NCI-H128 (cell line): ENCODE measurements around the gene ETV3L.

Source experiments
- DNase-seq: peaks from one replicate; lab custom pipeline; 2025; ENCODE audit not compliant: unreplicated experiment; lab: John Stamatoyannopoulos, UW

The ETV3L gene

DNA sequence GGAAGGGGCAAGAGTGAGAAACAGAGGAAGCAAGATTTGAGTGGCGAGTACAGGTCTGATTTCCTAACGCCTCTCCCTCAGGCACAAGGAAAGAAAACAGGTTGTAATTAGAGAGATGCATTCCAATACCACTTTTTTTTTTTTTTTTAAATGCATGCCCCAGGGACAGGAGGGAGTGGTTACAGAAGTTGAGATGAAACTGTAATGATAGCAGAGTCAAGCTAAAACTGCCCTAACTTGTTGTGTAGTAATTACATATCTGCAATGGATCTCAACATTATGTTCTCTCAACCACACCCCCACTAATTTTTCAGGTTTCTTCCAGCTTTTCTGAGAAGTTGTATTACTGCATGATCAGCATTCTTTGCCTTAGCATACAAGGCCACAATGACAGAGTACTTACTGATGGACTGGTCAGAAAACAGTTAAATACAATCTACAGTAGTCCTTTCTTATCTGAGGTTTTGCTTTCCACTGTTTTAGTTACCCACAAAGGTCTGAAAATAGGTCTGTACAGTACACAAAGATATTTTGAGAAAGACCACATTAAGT, 33.1 kb upstream of the ETV3L start:
- no peak for DNase-seq

- no peak for DNase-seq
Observed at GRCh38 chr1:157132111-157132510, 32.5 kb upstream of the ETV3L start.

- DNase-seq: no peak
Observed at GRCh38 chr1:157131281-157131680, 31.7 kb upstream of the ETV3L start.

GRCh38 chr1:157124855-157125254, 25.2 kb upstream of the ETV3L start:
- no peak for DNase-seq

GRCh38 chr1:157119448-157119847, 19.8 kb upstream of the ETV3L start:
- no peak for DNase-seq

GRCh38 chr1:157119008-157119407, 19.4 kb upstream of the ETV3L start:
- no peak for DNase-seq

DNA sequence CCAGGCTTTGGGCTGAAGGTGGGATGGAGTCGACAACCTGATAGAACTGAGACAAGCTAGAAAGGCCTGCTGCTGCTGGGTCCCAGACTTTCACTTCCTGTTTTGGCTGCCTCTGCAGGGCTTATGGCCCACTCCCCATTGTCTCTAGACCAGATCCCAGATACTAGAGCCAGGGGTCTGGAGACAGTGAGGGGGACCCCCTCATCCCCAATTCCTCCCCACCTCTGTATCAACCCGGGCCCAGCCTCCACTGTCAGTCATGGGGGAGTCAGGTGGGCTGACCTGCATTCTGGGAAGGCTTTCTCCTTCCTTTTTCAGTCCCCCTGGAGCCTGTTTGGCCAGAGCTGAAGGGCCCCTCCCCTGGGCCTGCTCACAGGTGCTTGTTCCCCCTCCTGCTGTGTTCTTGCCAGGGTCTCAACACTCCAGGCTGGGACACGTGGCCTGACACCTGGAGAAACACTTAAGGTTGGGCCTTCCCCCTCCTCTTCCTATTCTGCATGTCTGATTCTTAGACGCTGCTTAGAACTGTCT, 18.0 kb upstream of the ETV3L start:
- DNase-seq: no peak

DNA sequence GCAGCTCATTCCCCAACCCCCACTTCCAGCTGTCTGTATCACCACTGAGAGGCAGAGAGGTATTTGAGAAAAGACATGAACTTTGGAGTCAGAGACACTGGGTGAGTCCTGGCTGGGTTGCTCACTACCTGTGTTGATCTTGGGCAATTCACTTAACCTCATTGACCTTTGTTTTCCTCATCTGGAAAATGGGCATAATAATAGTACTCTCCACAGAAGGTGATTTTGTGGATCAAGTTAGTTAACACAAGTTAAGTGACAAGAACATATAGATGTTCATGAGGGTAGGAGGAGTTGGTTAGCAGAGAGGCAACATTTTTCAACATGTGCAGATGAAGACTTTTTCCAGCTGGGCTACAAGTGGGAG, 17.1 kb upstream of the ETV3L start:
- no peak for DNase-seq

GRCh38 chr1:157115851-157116736, 16.5 kb upstream of the ETV3L start:
- DNase-seq: no peak

DNA sequence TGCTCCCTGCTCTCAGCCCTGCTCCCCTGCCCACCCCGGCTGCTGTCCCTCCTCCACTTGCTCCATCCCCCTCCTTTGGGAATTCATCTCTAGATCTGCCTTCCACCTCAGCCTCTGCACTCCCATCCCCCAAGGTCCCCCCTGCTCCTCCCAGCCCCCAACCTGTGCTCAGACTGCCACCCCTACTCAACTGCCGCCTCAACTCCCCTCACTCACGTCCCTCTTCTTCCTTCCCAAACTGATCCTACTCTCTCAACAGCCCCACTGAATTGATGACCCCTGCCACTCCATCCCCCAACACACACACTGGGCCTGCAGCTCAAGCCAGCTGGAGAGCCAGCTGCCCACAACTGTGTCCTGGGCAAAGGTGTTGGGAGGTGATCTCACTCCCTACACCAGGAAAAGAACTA, 15.8 kb upstream of the ETV3L start:
- DNase-seq: no peak

DNA sequence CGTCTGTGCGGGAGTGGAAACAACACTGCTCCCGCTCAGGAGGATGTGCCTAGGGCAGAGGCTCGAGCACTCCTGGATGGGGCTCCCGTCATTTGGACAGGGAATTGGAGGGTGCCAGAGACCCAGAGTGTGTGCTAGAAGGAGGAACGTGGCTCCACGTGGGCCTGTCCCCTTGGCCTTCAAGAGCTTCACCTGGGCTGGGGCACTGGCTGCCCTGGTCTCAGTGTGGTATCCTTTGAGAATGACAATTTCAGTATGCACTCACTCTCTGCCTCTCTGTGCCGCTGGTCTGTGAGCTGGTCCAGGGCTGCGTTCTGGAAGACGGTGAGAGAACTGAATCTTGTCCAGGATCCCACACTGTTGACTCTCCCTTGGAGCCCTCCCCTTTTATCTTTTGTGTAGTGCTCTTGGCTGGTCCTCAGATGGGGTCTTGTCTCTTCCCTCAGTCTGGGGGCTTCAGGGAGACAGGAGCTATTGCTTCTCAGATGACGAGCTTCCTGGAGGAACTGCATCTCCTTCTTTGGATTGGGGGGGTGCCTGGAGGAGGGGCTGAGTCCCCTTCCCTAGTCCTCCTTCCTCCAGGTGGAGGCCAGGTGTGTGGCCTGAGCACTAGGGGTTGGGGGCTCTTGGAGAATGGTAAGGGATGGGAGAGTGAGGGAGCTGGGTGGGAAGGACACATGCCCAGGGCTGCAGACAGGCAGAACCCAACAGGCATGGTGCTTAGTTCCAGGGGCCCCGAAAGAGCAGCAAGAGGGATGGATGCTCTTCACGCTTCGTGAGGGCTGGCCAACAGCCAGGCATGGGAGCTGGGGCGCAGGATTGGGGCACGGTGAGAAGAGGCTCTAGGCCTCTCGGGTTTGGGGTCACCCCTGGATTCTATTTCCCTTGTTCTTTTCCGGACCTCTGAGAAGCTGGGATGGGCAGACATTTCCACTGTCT, 14.8 kb upstream of the ETV3L start:
- DNase-seq: no peak

DNA sequence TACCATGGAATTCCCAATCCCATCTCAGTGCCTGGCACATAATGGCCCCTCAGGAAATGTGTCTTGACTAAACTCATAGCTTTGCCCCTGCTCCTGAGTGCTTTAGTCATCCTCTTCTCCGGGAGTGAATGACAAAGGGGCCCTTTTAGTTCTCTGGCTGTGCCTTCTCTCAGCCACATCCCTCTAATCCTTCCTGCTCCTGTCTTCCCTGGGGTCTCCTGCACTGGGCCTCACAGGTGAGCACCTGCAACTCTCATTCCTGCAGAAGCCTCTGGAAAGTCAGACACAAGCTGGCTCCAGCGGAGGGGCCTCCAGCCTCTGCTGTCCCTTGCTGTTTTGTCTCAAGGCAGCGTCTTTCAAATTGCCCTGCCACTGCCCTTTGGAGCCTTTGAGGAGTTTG, 14.0 kb upstream of the ETV3L start:
- no peak for DNase-seq

- no peak for DNase-seq
Observed at GRCh38 chr1:157113106-157113505, 13.5 kb upstream of the ETV3L start.

DNA sequence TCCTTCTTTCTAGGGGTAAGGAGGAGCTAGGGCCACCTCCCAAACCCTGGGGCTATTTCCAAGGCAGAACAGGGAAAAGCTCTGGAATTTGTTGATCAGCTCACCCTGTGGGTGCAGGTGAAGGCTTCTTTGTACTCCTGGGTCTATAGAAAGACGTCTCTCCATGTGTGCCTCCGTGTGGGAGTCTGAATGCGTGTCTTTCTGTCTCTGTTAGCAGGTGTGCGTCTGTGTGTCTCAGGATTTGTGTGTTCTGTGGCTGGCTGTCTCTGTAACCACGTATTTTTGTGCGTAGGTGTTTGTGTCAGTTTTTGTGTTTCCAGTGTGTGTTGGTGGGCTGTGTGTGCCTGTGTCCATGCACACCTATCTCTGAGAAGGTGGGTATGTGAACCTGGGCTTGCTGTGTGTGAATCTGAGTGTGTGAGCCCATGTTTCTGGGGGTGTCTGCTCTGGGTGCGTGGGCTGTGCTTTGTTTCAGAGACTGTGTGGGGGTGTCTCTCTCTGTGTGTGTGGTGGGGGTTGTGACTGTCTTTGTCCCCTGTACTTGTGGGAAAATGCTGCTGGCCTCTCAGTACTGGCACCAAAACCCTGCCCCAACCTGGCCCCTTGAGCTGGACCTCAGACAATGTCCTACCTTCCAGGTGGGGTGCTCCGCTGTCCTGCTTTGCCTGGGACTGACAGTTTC, 12.7 kb upstream of the ETV3L start:
- no peak for DNase-seq

- no peak for DNase-seq
Observed at GRCh38 chr1:157111396-157112165, 12.0 kb upstream of the ETV3L start.

- DNase-seq: no peak
Observed at GRCh38 chr1:157110686-157111085, 11.1 kb upstream of the ETV3L start.

- DNase-seq: no peak
Observed at GRCh38 chr1:157110003-157110402, 10.4 kb upstream of the ETV3L start.

- no peak for DNase-seq
Observed at GRCh38 chr1:157108448-157108847, 8.8 kb upstream of the ETV3L start.

GRCh38 chr1:157107702-157108101, 8.1 kb upstream of the ETV3L start:
- DNase-seq: no peak

DNA sequence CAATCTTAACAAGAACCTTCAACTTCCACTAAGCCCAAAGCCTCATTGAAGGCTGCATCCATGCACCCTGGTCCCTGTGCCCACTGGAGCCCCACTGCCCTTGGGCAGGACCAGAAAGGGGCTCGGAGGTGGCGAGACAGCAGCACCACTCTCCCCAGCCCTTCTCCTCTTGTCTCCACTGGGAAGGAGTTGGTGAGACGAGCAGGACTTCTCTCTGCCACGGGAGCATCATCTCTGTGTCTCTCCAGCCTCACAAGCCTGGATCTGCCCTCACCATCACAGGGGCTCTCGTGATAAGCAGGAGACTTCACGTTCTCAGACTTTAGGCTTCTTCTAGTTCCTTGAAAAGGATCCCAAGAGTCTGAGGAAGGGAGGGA, 7.2 kb upstream of the ETV3L start:
- no peak for DNase-seq
